Stimulated activated CD8-positive, alpha-beta memory T cell treated with anti-CD3 and anti-CD28 coated beads, Interleukin-12 subunit alpha, Interleukin-12 subunit beta, amount 100 ng/mL, for 4 hours (primary cell): ENCODE data around the gene TMED9.
A peak's percentile ranks its signal among the peaks of the same experiment; 100 is the strongest.
"Not testable (repeated sequence)": the region's sequence is repeated elsewhere in the genome, so short reads cannot be mapped to it uniquely, and the experiment has no call there.

ENCODE experiments used
- DNase-seq: peaks from one replicate; pipeline ENCODE4 v3.0.0-alpha.2; 2020; ENCODE audit warnings: low read depth

TMED9 gene

DNA sequence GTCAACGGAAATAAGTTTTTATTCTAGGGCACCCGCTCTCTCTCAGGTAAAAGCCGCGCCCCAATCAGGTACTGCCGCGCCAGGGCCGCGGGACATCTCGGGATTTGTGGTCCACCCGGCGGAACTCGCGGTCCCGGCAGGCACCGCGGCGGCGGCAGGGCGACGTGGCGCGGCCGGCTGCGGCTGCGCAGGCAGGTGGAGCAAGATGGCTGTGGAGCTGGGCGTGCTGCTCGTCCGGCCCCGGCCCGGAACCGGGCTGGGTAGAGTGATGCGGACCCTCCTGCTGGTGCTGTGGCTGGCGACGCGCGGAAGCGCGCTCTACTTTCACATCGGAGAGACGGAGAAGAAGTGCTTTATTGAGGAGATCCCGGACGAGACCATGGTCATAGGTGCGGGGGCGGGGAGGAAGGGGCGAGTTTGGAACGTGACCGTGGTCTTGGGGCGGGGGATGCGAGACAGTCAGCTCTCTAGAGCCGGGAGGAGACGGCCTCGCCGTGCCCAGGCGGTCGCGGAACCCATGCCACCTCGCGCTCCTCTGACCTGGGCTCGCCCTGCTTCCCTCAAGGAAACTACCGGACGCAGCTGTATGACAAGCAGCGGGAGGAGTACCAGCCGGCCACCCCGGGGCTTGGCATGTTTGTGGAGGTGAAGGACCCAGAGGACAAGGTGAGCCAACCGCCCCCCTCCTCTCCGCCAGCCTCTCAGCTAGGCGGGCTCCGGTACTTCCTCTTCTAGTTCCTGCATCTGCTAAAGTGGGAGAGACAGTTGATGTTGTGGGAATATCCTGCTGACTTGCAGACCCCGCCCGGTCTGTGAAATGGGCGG lies at the start of gene TMED9:
TSS of gene TMED9 (plus strand) at position 194 of the 825 bp plus-strand sequence. CDS start at position 206, 12 bp downstream.
- DNase-seq, result peak; percentile 87

DNA sequence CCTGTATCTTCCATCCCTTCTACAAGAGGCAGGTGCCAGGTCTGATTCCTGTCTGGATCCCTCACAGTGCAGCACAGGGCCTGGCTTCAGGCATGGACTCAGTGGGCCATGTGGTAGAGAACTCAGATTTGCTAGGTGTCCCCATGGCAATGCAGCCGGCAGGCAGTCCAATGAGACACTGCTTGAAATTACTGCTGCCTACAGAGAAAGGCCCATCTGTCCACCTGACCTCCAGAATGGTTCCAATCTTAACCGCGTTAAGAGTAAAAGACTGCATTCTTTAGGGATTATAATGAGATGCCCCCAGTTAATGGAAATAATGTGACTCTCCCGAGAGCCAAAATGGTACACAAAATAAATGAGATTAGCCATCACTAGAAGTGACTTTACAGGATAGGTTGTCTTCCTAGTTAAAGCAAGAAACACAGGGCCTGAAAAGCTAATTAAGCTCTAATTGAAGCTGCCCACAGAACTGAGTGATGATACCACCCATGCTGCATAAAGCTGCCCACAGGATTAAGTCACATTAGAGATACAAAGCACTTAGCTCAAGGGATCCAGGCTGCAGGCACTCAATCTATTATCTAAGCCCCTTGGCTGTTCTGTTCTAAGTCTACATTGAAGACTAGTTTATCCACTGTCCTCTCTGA lies 49.1 kb upstream of the TMED9 start:
- DNase-seq, result no peak

- no peak for DNase-seq
Observed at GRCh38 chr5:177545487-177546257, 46.3 kb upstream of the TMED9 start.

DNA sequence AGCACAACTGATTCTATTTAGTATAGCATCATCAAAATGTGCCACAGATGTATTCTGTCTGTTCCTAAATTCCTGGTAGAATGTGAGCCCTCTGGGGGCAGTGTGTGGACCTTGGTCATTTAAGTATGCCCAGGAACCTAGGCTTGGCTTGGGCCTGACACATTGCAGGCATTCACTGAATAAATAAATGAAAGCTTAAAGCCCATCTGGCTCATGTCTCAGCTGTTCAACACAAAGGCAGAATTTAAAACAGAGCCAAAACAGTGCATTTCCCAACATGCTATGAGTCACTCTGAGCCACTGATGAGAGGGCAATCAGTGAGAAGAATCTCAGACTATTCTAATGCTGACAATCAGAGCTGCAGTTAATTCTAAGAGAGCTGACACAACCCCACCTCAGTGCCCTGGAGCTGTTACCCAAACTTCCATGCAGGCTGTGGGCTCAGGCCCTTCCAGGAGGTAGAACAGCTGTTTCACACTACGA lies 45.7 kb upstream of the TMED9 start:
- DNase-seq, result no peak

DNA sequence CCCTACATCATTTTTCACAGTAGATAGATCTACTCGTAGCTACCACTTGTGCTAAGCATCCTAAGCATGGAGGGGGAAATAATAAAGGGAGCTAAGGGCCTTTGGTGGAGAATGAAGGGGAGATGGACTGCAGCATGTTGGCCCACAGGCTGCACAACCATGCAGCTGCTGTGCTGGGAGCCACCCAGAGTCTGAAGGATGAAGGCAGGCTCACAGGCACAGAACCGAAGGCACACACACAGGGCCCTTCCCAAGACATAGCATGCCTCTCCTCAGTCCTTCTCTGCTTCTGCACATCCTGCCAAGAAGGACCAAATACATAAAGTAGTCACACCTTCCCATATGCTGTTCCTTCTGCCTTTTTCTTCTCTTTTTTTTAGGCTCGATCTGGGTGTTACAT lies 44.3 kb upstream of the TMED9 start:
- DNase-seq, result no peak

- DNase-seq, result no peak
Observed at GRCh38 chr5:177548495-177548894, 43.5 kb upstream of the TMED9 start.

GRCh38 chr5:177550122-177550521 lies 41.9 kb upstream of the TMED9 start:
- no peak for DNase-seq

GRCh38 chr5:177552839-177553455 lies 39.1 kb upstream of the TMED9 start:
- DNase-seq, result no peak

DNA sequence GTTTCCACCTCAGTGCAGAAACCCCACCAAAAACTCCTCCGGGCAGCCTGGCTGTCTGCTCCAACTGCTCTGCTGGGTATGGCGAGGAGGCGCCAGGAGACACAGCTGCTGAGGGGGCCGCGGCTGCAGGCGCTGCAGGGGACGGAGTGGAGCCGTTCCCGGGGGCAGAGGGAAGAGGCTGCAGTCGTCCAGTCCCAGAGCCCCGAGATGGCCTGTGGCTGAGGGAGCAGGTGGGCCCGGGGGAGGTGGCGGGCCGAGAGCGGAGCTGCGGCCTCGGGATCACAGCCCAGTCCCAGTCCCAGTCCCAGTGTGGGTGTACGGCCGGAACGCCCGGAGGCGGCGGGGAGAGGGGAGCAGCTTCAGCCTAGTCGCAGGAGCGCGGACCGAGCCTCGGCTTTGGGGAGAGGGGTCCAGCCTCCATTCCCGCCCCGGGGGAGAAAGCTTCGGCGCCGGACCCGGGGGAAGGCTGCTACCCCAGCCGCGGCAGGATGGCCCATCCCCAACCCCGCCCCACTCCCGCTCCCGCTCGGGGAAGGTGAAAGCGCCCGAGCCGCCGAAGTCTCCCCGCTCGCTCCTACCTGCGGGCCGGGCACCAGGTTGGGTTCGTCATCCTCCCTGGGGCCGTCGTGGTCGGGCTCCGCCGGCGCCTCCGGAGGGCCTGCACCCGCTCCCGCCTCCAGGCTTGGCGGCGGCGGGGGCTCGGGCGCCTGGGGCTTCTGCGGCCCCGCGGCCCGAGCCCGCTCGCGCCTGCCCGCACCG lies 38.2 kb upstream of the TMED9 start:
- DNase-seq, result peak; percentile 27

DNA sequence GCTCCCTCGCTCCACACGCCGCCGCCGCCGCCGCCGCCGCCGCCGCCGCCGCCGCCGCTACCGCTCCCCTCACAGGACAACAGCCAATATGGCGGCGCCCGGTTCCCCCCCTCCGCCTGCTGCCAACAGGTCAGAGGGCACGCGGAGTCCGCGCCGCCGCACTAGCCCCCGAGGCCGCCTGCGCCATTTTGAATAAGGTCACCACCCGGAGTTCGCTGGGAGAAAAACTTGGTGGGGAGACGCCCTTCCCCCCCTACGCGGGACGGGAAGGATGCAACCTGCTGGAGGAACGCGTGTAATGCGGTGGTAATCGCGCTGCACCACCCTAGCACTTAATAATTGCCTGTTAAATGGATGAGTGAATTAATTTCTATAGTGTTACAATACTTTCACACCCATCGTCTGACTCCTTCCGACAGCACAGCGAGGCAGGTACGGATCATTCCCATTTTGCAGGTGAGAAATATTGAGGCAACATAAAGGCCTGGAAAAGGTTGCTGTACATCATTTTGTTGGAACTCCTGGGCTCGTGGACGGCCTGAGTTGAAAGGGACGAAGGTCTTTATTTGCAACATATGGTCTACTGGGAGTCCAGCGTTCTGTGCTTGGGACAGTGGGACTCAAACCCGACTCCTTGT lies 37.4 kb upstream of the TMED9 start, which contains the start of gene FAM193B:
TSS of gene FAM193B (minus strand) at position 90 of the 638 bp plus-strand sequence. CDS start 105 bp downstream, outside the sequence.
- DNase-seq, result peak; percentile 89

- no peak for DNase-seq
Observed at GRCh38 chr5:177555228-177555627, 36.8 kb upstream of the TMED9 start.

GRCh38 chr5:177555665-177556064 lies 36.3 kb upstream of the TMED9 start:
- no peak for DNase-seq

DNA sequence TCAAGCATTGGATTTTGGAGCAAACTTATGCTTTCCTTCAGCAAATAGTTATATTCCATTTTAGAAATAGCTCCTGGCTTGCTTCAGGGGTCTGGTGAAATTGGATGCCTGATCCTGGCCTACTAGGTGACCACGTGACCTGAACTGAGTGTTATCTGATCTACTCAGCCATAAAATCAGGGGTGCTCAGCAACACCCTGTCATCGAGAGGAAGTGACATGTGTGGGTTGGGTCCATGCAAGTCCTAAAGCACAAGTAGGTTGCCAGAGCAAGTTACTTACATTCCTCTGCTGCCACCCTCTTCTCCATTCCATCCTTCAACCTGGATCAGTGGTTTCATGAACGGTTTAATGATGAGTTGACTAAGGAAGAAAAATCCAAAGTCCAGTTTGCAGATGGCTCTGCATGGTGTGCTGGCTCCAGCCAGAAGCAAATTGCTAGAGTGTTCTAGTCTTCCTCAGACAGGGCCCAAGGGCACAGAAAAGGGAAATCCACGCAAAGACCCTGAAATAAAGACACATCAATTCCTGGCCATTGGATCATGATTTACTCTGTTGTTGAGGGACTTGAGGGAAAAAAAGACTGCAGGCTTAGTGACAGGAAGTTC lies 34.9 kb upstream of the TMED9 start:
- DNase-seq, result no peak

GRCh38 chr5:177557796-177558195 lies 34.2 kb upstream of the TMED9 start:
- no peak for DNase-seq

DNA sequence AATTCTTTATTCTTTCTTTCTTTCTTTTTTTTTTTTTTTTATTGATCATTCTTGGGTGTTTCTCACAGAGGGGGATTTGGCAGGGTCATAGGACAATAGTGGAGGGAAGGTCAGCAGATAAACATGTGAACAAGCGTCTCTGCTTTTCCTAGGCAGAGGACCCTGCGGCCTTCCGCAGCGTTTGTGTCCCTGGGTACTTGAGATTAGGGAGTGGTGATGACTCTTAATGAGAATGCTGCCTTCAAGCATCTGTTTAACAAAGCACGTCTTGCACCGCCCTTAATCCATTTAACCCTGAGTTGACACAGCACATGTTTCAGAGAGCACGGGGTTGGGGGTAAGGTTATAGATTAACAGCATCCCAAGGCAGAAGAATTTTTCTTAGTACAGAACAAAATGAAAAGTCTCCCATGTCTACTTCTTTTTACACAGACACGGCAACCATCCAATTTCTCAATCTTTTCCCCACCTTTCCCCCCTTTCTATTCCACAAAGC lies 32.5 kb upstream of the TMED9 start:
- not testable (repeated sequence) for DNase-seq

GRCh38 chr5:177565046-177565445 lies 27.0 kb upstream of the TMED9 start:
- no peak for DNase-seq

DNA sequence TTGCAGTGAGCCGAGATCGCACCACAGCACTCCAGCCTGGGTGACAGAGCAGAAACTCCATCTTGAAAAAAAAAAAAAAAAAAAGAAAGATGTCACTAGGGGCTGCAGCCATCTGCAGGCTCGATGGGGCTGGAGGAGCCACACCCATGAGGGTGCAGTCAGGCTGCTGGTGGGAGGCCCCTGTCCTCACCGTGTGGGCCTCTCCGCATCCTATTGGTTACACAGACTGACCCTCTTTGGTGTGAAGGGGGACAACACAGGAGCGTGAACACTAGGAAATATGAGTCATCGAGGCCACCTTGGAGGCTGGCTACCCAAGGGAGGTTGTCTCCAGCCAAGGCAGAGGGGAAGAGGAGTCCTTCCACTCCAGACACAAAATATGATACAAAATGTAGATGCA lies 23.7 kb upstream of the TMED9 start:
- DNase-seq, result no peak

- DNase-seq, result no peak
Observed at GRCh38 chr5:177569894-177570293, 22.1 kb upstream of the TMED9 start.

DNA sequence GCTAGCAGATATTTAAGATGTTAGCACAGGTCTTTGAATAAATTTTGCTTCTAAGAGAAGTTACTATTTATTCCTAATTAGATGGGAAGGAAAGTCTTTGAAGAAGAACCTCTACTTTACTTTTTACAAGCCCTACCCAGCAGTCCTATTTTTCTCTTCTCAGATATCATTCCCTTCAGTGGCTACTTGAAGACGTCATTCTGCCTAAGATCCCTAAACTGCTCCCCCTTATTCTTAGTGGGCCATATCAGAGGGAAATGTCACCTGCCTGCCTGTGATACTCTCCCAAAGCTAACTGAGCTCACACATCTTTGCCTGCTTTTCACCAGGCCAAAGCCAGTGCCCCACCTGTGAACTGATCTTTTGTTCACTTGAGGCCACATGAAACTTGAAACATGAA lies 16.5 kb upstream of the TMED9 start:
- DNase-seq, result no peak

DNA sequence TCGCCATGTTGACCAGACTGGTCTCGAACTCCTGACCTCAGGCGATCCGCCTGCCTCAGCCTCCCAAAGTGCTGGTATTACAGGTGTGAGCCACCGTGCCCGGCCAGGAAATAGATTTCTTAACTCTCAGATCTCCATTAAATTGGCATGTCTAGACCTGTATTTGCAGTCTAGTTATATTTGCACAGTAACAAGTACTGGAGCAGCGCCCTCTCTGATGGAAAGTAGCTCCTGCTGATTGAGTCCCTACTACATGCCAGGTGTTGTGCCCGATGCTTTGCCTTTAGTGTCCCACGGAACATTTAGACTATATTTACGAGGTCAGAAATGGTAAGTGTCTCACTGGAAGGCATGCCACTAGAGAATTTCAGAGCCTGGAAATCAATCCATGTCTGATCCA lies 15.8 kb upstream of the TMED9 start:
- DNase-seq, result no peak
